Measurements from ENCODE around the gene PPP2R5A.

DNA sequence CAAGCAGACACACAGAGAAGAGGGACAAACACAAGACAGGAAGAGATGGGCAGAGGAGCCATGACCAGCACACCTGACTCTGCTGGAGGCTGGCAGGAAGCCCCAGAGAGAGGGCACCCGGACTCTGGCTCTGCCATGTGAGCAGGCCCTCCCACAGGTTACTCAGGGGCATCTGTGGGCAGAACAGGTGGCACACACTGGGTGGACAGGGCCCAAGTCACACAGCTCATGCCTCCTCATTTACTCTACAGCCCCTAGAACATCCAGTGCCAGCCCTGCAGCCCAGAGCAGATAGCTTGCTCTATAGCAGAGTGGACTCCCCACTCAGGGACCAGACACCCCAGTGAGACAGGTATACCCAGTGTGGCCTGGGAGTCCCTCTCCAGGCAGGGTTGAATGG, 100.8 kb downstream of the PPP2R5A start:
- no peak for TF ChIP-seq CTCF (IDR thresholded peaks at IDR 0.05)
- no peak for TF ChIP-seq POLR2A (IDR thresholded peaks at IDR 0.05)

Measured in upper lobe of left lung (tissue), 4 donors.